H9 (cell line): ENCODE results near the gene GRB10. TPM values are rescaled to one million over a fixed set of nuclear protein-coding genes. Genes with fewer than 3 reads are reported as not detected.

Experiments used
- DNase-seq: peaks from one replicate; pipeline ENCODE4 v3.0.0-alpha.2; 2017
- H2AFZ ChIP-seq: one replicate; pipeline ENCODE4 v1.6.1; 2013; ENCODE audit warnings: mild to moderate bottlenecking, low read length, control low read depth, moderate library complexity
- H2AK5ac ChIP-seq: 2 replicates; pipeline ENCODE4 v1.6.1; 2013; ENCODE audit warnings: low read length, control low read depth, mixed read lengths; ENCODE audit not compliant: insufficient read length
- H2BK120ac ChIP-seq: one replicate; pipeline ENCODE4 v1.6.1; 2013; ENCODE audit warnings: low read depth, mild to moderate bottlenecking, low read length, control low read depth, inconsistent platforms; ENCODE audit not compliant: poor library complexity, severe bottlenecking
- H2BK12ac ChIP-seq: 2 replicates; pipeline ENCODE4 v1.6.1; 2013; ENCODE audit warnings: low read length, control low read depth, mixed read lengths, low read depth; ENCODE audit not compliant: insufficient read length
- H2BK15ac ChIP-seq: 2 replicates; pipeline ENCODE4 v1.6.1; 2013; ENCODE audit warnings: low read depth, low read length, control low read depth
- H2BK20ac ChIP-seq: one replicate; pipeline ENCODE4 v1.6.1; 2013; ENCODE audit warnings: low read depth, mild to moderate bottlenecking, low read length, control low read depth, inconsistent platforms; ENCODE audit not compliant: poor library complexity, severe bottlenecking
- H2BK5ac ChIP-seq: 2 replicates; pipeline ENCODE4 v1.6.1; 2013; ENCODE audit warnings: low read length, control low read depth, mixed read lengths; ENCODE audit not compliant: insufficient read length
- H3K14ac ChIP-seq: 2 replicates; pipeline ENCODE4 v1.6.1; 2013; ENCODE audit warnings: low read length, control low read depth; ENCODE audit not compliant: insufficient read depth
- H3K18ac ChIP-seq: 2 replicates; pipeline ENCODE4 v1.6.1; 2013; ENCODE audit warnings: low read depth, mild to moderate bottlenecking, mixed read lengths, low read length, control low read depth; ENCODE audit not compliant: insufficient read length
- H3K23ac ChIP-seq: 2 replicates; pipeline ENCODE4 v1.6.1; 2013; ENCODE audit warnings: low read length, control low read depth, mixed read lengths, low read depth; ENCODE audit not compliant: insufficient read length
- H3K23me2 ChIP-seq: 2 replicates; pipeline ENCODE4 v1.6.1; 2013; ENCODE audit warnings: low read depth, mild to moderate bottlenecking, mixed read lengths, low read length, control low read depth; ENCODE audit not compliant: insufficient read length, poor library complexity, severe bottlenecking
- H3K27ac ChIP-seq: 2 replicates; pipeline ENCODE4 v1.5.1; 2013; ENCODE audit warnings: low read length, control low read depth, mixed read lengths, low read depth; ENCODE audit not compliant: insufficient read length
- H3K27me3 ChIP-seq: 2 replicates; pipeline ENCODE4 v1.6.1; 2013; ENCODE audit warnings: low read length, control low read depth, inconsistent platforms; ENCODE audit not compliant: insufficient read depth
- H3K4ac ChIP-seq: 2 replicates; pipeline ENCODE4 v1.6.1; 2013; ENCODE audit warnings: low read depth, mild to moderate bottlenecking, control low read depth, inconsistent platforms, low read length, moderate library complexity
- H3K4me1 ChIP-seq: 2 replicates; pipeline ENCODE4 v1.6.1; 2013; ENCODE audit warnings: low read length, control low read depth, inconsistent platforms; ENCODE audit not compliant: insufficient read depth
- H3K4me2 ChIP-seq: 2 replicates; pipeline ENCODE4 v1.6.1; 2013; ENCODE audit warnings: low read length, control low read depth, mixed read lengths; ENCODE audit not compliant: insufficient read length, insufficient read depth
- H3K56ac ChIP-seq: 2 replicates; pipeline ENCODE4 v1.6.1; 2013; ENCODE audit warnings: low read depth, mild to moderate bottlenecking, mixed read lengths, low read length, control low read depth; ENCODE audit not compliant: insufficient read length
- H3K79me1 ChIP-seq: 2 replicates; pipeline ENCODE4 v1.6.1; 2013; ENCODE audit warnings: low read depth, mild to moderate bottlenecking, moderate library complexity, low read length, control low read depth, inconsistent platforms; ENCODE audit not compliant: insufficient read depth, poor library complexity, severe bottlenecking
- H3K79me2 ChIP-seq: 2 replicates; pipeline ENCODE4 v1.6.1; 2013; ENCODE audit warnings: low read length, control low read depth, inconsistent platforms; ENCODE audit not compliant: insufficient read depth
- H3K9ac ChIP-seq: 2 replicates; pipeline ENCODE4 v1.6.1; 2013; ENCODE audit warnings: low read length, control low read depth, mixed read lengths; ENCODE audit not compliant: insufficient read length; ENCODE audit errors: extremely low read depth
- H3K9me3 ChIP-seq: one replicate; pipeline ENCODE4 v1.6.1; 2013; ENCODE audit warnings: low read depth, low read length, inconsistent platforms; ENCODE audit not compliant: control insufficient read depth
- H3T11ph ChIP-seq: one replicate; pipeline ENCODE4 v1.6.1; 2013; ENCODE audit warnings: mild to moderate bottlenecking, low read length, control low read depth, inconsistent platforms
- H4K20me1 ChIP-seq: one replicate; pipeline ENCODE4 v1.6.1; 2013; ENCODE audit not compliant: control insufficient read depth, insufficient read length, insufficient read depth
- H4K5ac ChIP-seq: 2 replicates; pipeline ENCODE4 v1.6.1; 2013; ENCODE audit warnings: low read depth, mild to moderate bottlenecking, mixed read lengths, low read length, control low read depth; ENCODE audit not compliant: insufficient read length
- H4K8ac ChIP-seq: replicated peaks from 2 replicates; pipeline ENCODE4 v1.6.1; 2013; ENCODE audit warnings: low read length, control low read depth, mixed read lengths, low read depth; ENCODE audit not compliant: insufficient read length
- H4K91ac ChIP-seq: 2 replicates; pipeline ENCODE4 v1.6.1; 2013; ENCODE audit warnings: low read depth, mild to moderate bottlenecking, moderate library complexity, mixed read lengths, low read length, control low read depth; ENCODE audit not compliant: insufficient read length
- H3K27ac Mint-ChIP-seq, 3 experiments: 2 replicates in 2 of 3; 3 replicates in 1 of 3; pipeline ENCODE4 v1.8.0; 2020 to 2021; ENCODE audit warnings: mixed read lengths in 3 of 3, mild to moderate bottlenecking in 1 of 3, moderate library complexity in 1 of 3
- H3K27me3 Mint-ChIP-seq: 2 replicates; pipeline ENCODE4 v1.8.0; 2021; ENCODE audit warnings: low read depth, mild to moderate bottlenecking, moderate library complexity, mixed read lengths
- H3K36me3 Mint-ChIP-seq, 3 experiments: 2 replicates in 2 of 3; 3 replicates in 1 of 3; pipeline ENCODE4 v1.8.0; 2020 to 2021; ENCODE audit warnings: low read depth in 3 of 3, mixed read lengths in 3 of 3; ENCODE audit not compliant: insufficient read depth in 1 of 3
- H3K4me1 Mint-ChIP-seq, 2 experiments: 2 replicates each; pipeline ENCODE4 v1.8.0; 2020; ENCODE audit warnings: mixed read lengths in 2 of 2
- H3K4me3 Mint-ChIP-seq, 2 experiments: 2 replicates in 1 of 2; 3 replicates in 1 of 2; pipeline ENCODE4 v1.8.0; 2020 to 2021; ENCODE audit warnings: mild to moderate bottlenecking in 2 of 2, mixed read lengths in 2 of 2, moderate library complexity in 1 of 2
- H3K9me3 Mint-ChIP-seq, 2 experiments: 2 replicates in 1 of 2; 3 replicates in 1 of 2; pipeline ENCODE4 v1.8.0; 2020; ENCODE audit warnings: mild to moderate bottlenecking in 2 of 2, mixed read lengths in 2 of 2, moderate library complexity in 1 of 2
- WGBS: extraction: QIAGEN DNeasy Blood & Tissue Kit; methylation state at CpG from one replicate; pipeline ENCODE4 v1.1.7; 2013; ENCODE audit warnings: missing lambda C conversion rate, low lambda C conversion rate, mixed read lengths; ENCODE audit not compliant: insufficient read length; ENCODE audit errors: extremely low coverage; 5-methylcytosine and 5-hydroxymethylcytosine counted together
- total RNA-seq: library from RNA; stranded (reverse); gene quantifications from 2 replicates; pipeline ENCODE4 v1.2.1, GENCODE V29; 2021
- TF ChIP-seq, protein P1 (sequence below): fragments of 200-600 bp; sonication (generic); conservative IDR thresholded peaks from 3 replicates; pipeline ENCODE4 v1.8.0; 2021; ENCODE audit warnings: antibody characterized with exemption, mild to moderate bottlenecking

The GRB10 gene
- total RNA-seq, 1 experiment from 2014 or later: 108 TPM

DNA sequence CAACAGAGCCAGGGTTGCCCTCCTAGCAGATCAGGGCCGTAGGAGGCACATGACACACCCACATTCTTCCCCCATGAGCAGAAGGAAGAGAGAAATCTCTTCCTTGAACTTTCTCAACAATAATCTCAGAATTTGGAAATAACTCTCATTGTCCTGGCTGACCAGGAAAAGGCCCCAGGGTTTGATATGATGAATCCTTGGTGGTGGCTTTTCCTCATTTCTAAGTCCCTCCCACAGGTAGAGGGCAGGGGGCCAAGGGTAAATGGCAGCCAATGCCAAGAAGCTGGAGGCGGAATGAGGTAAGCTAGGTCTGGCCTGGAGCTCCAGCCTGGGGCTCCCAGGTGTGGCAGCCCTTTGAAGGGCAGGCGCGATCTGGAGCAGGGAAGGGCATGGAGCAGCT, 67.8 kb downstream of the GRB10 start:
- Mint-ChIP-seq H3K27me3 (no peaks in the 10 kb centered on the region), H3K27ac (no peak overlapping the region), H3K36me3 (peaks cover 6 to 10% (median 7%) of the 10 kb centered on the region in 3 experiments; a peak in 6 of 7 replicates), H3K4me1 (peaks cover 32 to 36% of the 10 kb centered on the region in 2 experiments), H3K9me3 (no peaks in the 10 kb centered on the region; a peak in 1 of 5 replicates), H3K4me3 (no peak overlapping the region)
- H3T11ph ChIP-seq: no peak overlapping the region
- H3K18ac ChIP-seq: no peak overlapping the region
- no peak overlapping the region for H2BK5ac ChIP-seq
- no peaks in the 10 kb centered on the region for H3K27me3 ChIP-seq
- no peaks in the 10 kb centered on the region for H3K9me3 ChIP-seq
- no peaks in the 10 kb centered on the region for H3K4me1 ChIP-seq
- H3K23me2 ChIP-seq: no peaks in the 10 kb centered on the region
- H3K23ac ChIP-seq: no peak overlapping the region
- H3K79me1 ChIP-seq: peaks cover 10% of the 10 kb centered on the region
- no peak overlapping the region for H2BK20ac ChIP-seq
- H4K20me1 ChIP-seq: no peaks in the 10 kb centered on the region
- no CpG with 5 or more reads among the region's 4 CpGs for WGBS
- H3K14ac ChIP-seq: no peak overlapping the region
- H4K8ac ChIP-seq: no peak overlapping the region
- H4K5ac ChIP-seq: no peak overlapping the region
- DNase-seq: no peak
- H3K79me2 ChIP-seq: peaks cover 40% of the 10 kb centered on the region; the same call in 1 of the 2 replicates
- H2BK15ac ChIP-seq: no peak overlapping the region
- H2AFZ ChIP-seq: no peak overlapping the region
- no peak overlapping the region for H2BK120ac ChIP-seq
- H3K4me2 ChIP-seq: no peak overlapping the region
- H3K9ac ChIP-seq: no peak overlapping the region
- H3K27ac ChIP-seq: no peak overlapping the region
- H3K56ac ChIP-seq: no peak overlapping the region
- H2AK5ac ChIP-seq: no peak overlapping the region
- no peak overlapping the region for H3K4ac ChIP-seq
- no peak overlapping the region for H4K91ac ChIP-seq
- no peak overlapping the region for H2BK12ac ChIP-seq
- TF ChIP-seq, protein P1, sequence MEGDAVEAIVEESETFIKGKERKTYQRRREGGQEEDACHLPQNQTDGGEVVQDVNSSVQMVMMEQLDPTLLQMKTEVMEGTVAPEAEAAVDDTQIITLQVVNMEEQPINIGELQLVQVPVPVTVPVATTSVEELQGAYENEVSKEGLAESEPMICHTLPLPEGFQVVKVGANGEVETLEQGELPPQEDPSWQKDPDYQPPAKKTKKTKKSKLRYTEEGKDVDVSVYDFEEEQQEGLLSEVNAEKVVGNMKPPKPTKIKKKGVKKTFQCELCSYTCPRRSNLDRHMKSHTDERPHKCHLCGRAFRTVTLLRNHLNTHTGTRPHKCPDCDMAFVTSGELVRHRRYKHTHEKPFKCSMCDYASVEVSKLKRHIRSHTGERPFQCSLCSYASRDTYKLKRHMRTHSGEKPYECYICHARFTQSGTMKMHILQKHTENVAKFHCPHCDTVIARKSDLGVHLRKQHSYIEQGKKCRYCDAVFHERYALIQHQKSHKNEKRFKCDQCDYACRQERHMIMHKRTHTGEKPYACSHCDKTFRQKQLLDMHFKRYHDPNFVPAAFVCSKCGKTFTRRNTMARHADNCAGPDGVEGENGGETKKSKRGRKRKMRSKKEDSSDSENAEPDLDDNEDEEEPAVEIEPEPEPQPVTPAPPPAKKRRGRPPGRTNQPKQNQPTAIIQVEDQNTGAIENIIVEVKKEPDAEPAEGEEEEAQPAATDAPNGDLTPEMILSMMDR: no peak
